ENCODE data around the gene LRRC26.

Gene LRRC26

GRCh38 chr9:137147091-137147792 is 22.6 kb downstream of the LRRC26 start:
- Histone ChIP-seq H3K4me1 (ENCODE audit: control insufficient read depth, insufficient read depth, low read length) (no peaks in the 10 kb centered on the region), H3K9ac (ENCODE audit: low read length in 2 of 2) (no peak overlapping the region), H3K4me3 (ENCODE audit: low read length in 2 of 2) (no peak overlapping the region), H3K36me3 (ENCODE audit: control insufficient read depth in 2 of 2, insufficient read depth in 2 of 2, low read length in 2 of 2) (no peaks in the 10 kb centered on the region), H3K9me3 (ENCODE audit: control insufficient read depth in 2 of 2, low read length in 2 of 2) (no peaks in the 10 kb centered on the region), H3K27me3 (ENCODE audit: control insufficient read depth in 1 of 2, insufficient read depth in 2 of 2, low read length in 2 of 2) (peaks cover 35 to 39% of the 10 kb centered on the region in 2 donors), H3K27ac (ENCODE audit: low read length) (no peak overlapping the region)

GRCh38 chr9:137146527-137146918 is 23.3 kb downstream of the LRRC26 start:
- no peak overlapping the region for H3K27ac ChIP-seq (ENCODE audit: low read length)
- H3K9me3 ChIP-seq (ENCODE audit: control insufficient read depth in 2 of 2, low read length in 2 of 2) = no peaks in the 10 kb centered on the region
- no peaks in the 10 kb centered on the region for H3K36me3 ChIP-seq (ENCODE audit: control insufficient read depth in 2 of 2, insufficient read depth in 2 of 2, low read length in 2 of 2)
- H3K4me3 ChIP-seq (ENCODE audit: low read length in 2 of 2) = no peak overlapping the region
- H3K4me1 ChIP-seq (ENCODE audit: control insufficient read depth, insufficient read depth, low read length) = no peaks in the 10 kb centered on the region
- H3K9ac ChIP-seq (ENCODE audit: low read length in 2 of 2) = no peak overlapping the region
- peaks cover 42 to 44% of the 10 kb centered on the region in 2 donors for H3K27me3 ChIP-seq (ENCODE audit: control insufficient read depth in 1 of 2, insufficient read depth in 2 of 2, low read length in 2 of 2)

GRCh38 chr9:137145731-137146526 is 23.9 kb downstream of the LRRC26 start:
- H3K36me3 ChIP-seq (ENCODE audit: control insufficient read depth in 2 of 2, insufficient read depth in 2 of 2, low read length in 2 of 2) = no peaks in the 10 kb centered on the region
- no peak overlapping the region for H3K9ac ChIP-seq (ENCODE audit: low read length in 2 of 2)
- no peak overlapping the region for H3K27ac ChIP-seq (ENCODE audit: low read length)
- H3K4me3 ChIP-seq (ENCODE audit: low read length in 2 of 2) = no peak overlapping the region
- H3K27me3 ChIP-seq (ENCODE audit: control insufficient read depth in 1 of 2, insufficient read depth in 2 of 2, low read length in 2 of 2) = peaks cover 48 to 50% of the 10 kb centered on the region in 2 donors
- no peaks in the 10 kb centered on the region for H3K4me1 ChIP-seq (ENCODE audit: control insufficient read depth, insufficient read depth, low read length)
- H3K9me3 ChIP-seq (ENCODE audit: control insufficient read depth in 2 of 2, low read length in 2 of 2) = no peaks in the 10 kb centered on the region

DNA sequence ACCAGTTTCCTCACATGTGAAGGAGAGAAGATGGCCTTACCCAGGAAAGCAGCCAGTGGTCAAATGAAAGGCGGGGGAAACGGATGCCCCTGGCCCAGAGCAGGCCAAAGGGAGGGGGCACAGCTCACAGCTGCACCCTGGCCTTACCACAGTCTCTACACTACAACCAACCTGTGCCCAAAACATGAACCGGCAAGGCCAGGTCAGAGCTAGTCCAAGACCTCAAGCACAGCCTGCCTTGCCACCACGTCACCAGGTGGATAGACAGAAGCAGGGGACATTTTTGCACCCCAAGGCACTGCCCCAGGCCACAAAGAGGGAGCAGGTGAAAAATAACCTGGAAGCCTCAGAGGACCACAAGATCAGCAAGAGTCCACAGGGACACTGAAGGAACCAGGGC is 26.4 kb downstream of the LRRC26 start:
- Histone ChIP-seq H3K9ac (ENCODE audit: low read length in 2 of 2) (no peak overlapping the region), H3K9me3 (ENCODE audit: control insufficient read depth in 2 of 2, low read length in 2 of 2) (no peaks in the 10 kb centered on the region), H3K36me3 (ENCODE audit: control insufficient read depth in 2 of 2, insufficient read depth in 2 of 2, low read length in 2 of 2) (no peaks in the 10 kb centered on the region), H3K27me3 (ENCODE audit: control insufficient read depth in 1 of 2, insufficient read depth in 2 of 2, low read length in 2 of 2) (peaks cover 60 to 69% of the 10 kb centered on the region in 2 donors), H3K27ac (ENCODE audit: low read length) (no peak overlapping the region), H3K4me3 (ENCODE audit: low read length in 2 of 2) (no peak overlapping the region), H3K4me1 (ENCODE audit: control insufficient read depth, insufficient read depth, low read length) (peaks cover 4% of the 10 kb centered on the region)

GRCh38 chr9:137141976-137142936 is 27.6 kb downstream of the LRRC26 start:
- Histone ChIP-seq H3K27ac (ENCODE audit: low read length) (no peak overlapping the region), H3K36me3 (ENCODE audit: control insufficient read depth in 2 of 2, insufficient read depth in 2 of 2, low read length in 2 of 2) (no peaks in the 10 kb centered on the region), H3K9me3 (ENCODE audit: control insufficient read depth in 2 of 2, low read length in 2 of 2) (no peaks in the 10 kb centered on the region), H3K27me3 (ENCODE audit: control insufficient read depth in 1 of 2, insufficient read depth in 2 of 2, low read length in 2 of 2) (peaks cover 65 to 71% of the 10 kb centered on the region in 2 donors), H3K9ac (ENCODE audit: low read length in 2 of 2) (no peak overlapping the region), H3K4me3 (ENCODE audit: low read length in 2 of 2) (no peak overlapping the region), H3K4me1 (ENCODE audit: control insufficient read depth, insufficient read depth, low read length) (peaks cover 4% of the 10 kb centered on the region)

DNA sequence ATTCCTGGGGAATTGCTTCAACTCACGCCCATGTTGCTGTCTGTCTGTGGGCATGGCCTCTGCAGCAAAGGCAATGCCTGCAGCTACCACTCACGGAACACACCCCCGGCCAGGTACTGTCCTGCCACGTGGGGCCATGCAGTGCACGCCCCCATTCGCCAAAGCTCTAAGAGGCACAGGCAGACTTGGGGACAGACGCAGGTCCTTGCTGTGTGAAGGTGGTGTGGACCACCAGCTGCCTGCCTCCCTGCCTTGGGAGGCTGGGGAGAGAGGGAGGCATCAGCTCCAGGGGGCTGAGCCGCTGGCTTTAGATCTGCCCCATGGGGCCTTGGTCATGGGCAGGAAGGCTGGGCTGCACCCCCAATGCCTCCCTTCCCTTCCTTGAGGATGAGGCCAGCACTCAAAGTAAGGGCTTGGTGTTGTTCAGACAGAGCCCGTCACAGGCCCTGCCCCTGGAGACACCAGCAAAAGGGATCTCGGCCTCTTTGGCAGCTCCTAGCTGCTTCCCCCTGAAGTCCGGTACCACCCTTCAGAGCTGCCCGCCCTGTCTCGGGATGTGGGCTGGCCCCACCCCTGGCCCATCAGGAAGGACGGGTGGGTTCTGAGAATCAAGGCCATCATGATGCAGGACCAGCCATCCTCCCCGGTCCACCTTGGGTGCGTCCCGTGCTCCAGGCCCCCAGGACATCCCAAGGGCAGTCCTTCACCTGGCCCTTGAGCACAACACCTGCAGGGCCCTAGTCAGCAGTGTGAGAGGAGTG is 28.6 kb downstream of the LRRC26 start:
- peaks cover 4% of the 10 kb centered on the region for H3K4me1 ChIP-seq (ENCODE audit: control insufficient read depth, insufficient read depth, low read length)
- no peaks in the 10 kb centered on the region for H3K9me3 ChIP-seq (ENCODE audit: control insufficient read depth in 2 of 2, low read length in 2 of 2)
- H3K9ac ChIP-seq (ENCODE audit: low read length in 2 of 2) = no peak overlapping the region
- H3K27ac ChIP-seq (ENCODE audit: low read length) = no peak overlapping the region
- no peaks in the 10 kb centered on the region for H3K36me3 ChIP-seq (ENCODE audit: control insufficient read depth in 2 of 2, insufficient read depth in 2 of 2, low read length in 2 of 2)
- no peak overlapping the region for H3K4me3 ChIP-seq (ENCODE audit: low read length in 2 of 2)
- peaks cover 68 to 72% of the 10 kb centered on the region in 2 donors for H3K27me3 ChIP-seq (ENCODE audit: control insufficient read depth in 1 of 2, insufficient read depth in 2 of 2, low read length in 2 of 2)

DNA sequence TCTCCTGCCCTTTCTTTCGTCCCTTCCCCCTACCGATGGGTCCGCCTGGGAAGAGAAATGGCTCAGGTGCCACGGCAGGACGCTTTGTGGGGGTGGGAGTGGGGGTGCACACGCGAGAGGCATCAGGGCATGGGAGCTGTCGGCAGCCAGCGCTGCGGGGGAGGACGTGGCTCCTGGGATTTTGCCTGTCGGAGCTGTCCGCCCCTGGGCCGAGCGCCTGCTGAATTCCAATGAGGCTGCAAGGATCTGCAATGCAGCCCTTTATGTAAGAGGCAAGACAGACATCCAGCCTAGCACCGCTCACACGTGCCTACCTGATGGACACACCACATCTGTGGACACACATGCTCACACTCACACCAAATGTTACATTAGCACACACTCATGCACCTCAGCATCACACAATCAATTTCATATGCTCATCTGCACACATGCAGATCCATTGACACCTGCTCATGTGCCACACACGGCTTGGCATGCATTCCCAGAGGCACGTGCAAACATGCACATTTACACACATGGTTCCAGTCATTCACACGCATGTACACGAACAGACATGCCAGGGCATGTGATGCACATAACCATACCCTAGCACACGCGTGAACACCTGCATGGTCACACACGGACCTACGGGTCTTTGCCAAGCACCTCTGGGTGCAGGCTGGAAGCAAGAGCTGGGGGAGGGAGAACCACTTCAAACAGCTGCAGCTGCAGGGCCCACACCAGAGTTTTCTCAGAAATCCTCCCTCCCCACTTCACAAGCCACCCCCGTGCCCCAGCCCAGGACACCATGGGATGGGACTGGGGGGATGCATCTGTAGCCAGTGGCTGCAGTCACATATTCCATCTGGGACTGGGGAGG is 29.5 kb downstream of the LRRC26 start:
- H3K27ac ChIP-seq (ENCODE audit: low read length) = no peak overlapping the region

GRCh38 chr9:137139468-137140150 is 30.2 kb downstream of the LRRC26 start:
- Histone ChIP-seq H3K4me3 (ENCODE audit: low read length in 2 of 2) (peak overlapping the region in 1 of 2 donors; percentile 15), H3K9ac (ENCODE audit: low read length in 2 of 2) (no peak overlapping the region), H3K27me3 (ENCODE audit: control insufficient read depth in 1 of 2, insufficient read depth in 2 of 2, low read length in 2 of 2) (peaks cover 71 to 76% of the 10 kb centered on the region in 2 donors)

More for the DNA sequence above, 29.5 kb downstream of the LRRC26 start:
- H3K4me3 ChIP-seq (ENCODE audit: low read length in 2 of 2) = no peak overlapping the region
- peaks cover 4% of the 10 kb centered on the region for H3K4me1 ChIP-seq (ENCODE audit: control insufficient read depth, insufficient read depth, low read length)
- no peaks in the 10 kb centered on the region for H3K9me3 ChIP-seq (ENCODE audit: control insufficient read depth in 2 of 2, low read length in 2 of 2)
- H3K27me3 ChIP-seq (ENCODE audit: control insufficient read depth in 1 of 2, insufficient read depth in 2 of 2, low read length in 2 of 2) = peaks cover 71 to 76% of the 10 kb centered on the region in 2 donors
- H3K9ac ChIP-seq (ENCODE audit: low read length in 2 of 2) = no peak overlapping the region
- H3K36me3 ChIP-seq (ENCODE audit: control insufficient read depth in 2 of 2, insufficient read depth in 2 of 2, low read length in 2 of 2) = no peaks in the 10 kb centered on the region

More at GRCh38 chr9:137139468-137140150, 30.2 kb downstream of the LRRC26 start:
- Histone ChIP-seq H3K4me1 (ENCODE audit: control insufficient read depth, insufficient read depth, low read length) (peaks cover 4% of the 10 kb centered on the region), H3K27ac (ENCODE audit: low read length) (no peak overlapping the region), H3K9me3 (ENCODE audit: control insufficient read depth in 2 of 2, low read length in 2 of 2) (no peaks in the 10 kb centered on the region), H3K36me3 (ENCODE audit: control insufficient read depth in 2 of 2, insufficient read depth in 2 of 2, low read length in 2 of 2) (no peaks in the 10 kb centered on the region)

All from stomach smooth muscle (tissue), 2 donors.